Bronchial epithelial cell (primary cell): ENCODE measurements around the gene GPS1. TPM values are rescaled to one million over a fixed set of nuclear protein-coding genes. Genes with fewer than 3 reads are reported as not detected.
A peak's percentile ranks its signal among the peaks of the same experiment; 100 is the strongest.

Source experiments
- DNase-seq: peaks from one replicate; pipeline ENCODE4 v3.0.0-alpha.2; 2010; ENCODE audit warnings: low read depth
- FAIRE-seq: peaks from 2 replicates; lab custom pipeline; 2011; peaks lifted over from hg19 to GRCh38; lab: Jason Lieb, UNC
- H3K27me3 ChIP-seq: 2 replicates; pipeline ENCODE4 v1.5.1; 2011; ENCODE audit warnings: low read length; ENCODE audit not compliant: control insufficient read depth, insufficient read depth
- H3K36me3 ChIP-seq: 2 replicates; pipeline ENCODE4 v1.5.1; 2011; ENCODE audit warnings: low read length; ENCODE audit not compliant: control insufficient read depth, insufficient read depth
- H3K4me3 ChIP-seq: 2 replicates; pipeline ENCODE4 v1.5.1; 2011; ENCODE audit warnings: mild to moderate bottlenecking, low read depth, low read length, control low read depth
- CTCF ChIP-seq: IDR thresholded peaks from 2 replicates; pipeline ENCODE4 v1.5.1; 2011; ENCODE audit warnings: mild to moderate bottlenecking, moderate library complexity, low read length, control low read depth, inconsistent platforms; ENCODE audit not compliant: insufficient read depth, severe bottlenecking
- total RNA-seq: library from RNA; depleted of rRNA; stranded (reverse); fragments of >200 nt; gene quantifications from 2 replicates; pipeline ENCODE4 v1.2.1, GENCODE V29; 2014

The GPS1 gene
- total RNA-seq, 1 donor from 2014 or later, result 117 TPM

GRCh38 chr17:82065638-82066303 lies 14.1 kb downstream of the GPS1 start, which contains the start of gene DUS1L:
Gene DUS1L (minus strand): TSS chr17:82065804. CDS start chr17:82065059, 745 bp downstream.
- no peaks in the 10 kb centered on the region for H3K27me3 ChIP-seq
- no peak for DNase-seq
- no peak for TF ChIP-seq CTCF
- H3K36me3 ChIP-seq, result peaks cover 26% of the 10 kb centered on the region
- FAIRE-seq, result no peak
- peak within 1 kb of the TSS; percentile 75 for H3K4me3 ChIP-seq

DNA sequence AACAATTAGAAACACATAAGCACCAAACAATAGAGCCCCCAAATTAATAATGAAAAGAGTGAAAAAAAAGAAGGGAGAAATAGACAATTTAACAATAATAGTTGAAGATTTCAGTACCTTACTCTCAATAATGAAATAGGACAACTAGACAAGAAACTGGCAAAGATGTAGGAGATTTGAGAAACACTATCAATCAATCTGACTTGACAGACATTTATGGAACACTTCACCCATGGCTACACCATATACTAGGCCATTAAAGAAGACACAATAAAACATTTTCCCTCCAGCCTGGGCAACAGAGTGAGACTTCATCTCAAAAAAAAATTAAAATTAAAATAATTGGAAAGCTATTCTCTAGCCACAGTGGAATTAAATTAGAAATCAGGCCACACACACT lies 18.9 kb downstream of the GPS1 start:
- DNase-seq (no peak), FAIRE-seq (no peak)
- Histone ChIP-seq H3K27me3 (no peaks in the 10 kb centered on the region), H3K36me3 (no peaks in the 10 kb centered on the region), H3K4me3 (no peak overlapping the region)
- TF ChIP-seq CTCF, result no peak

- Histone ChIP-seq H3K36me3 (peaks cover 2% of the 10 kb centered on the region), H3K27me3 (no peaks in the 10 kb centered on the region), H3K4me3 (no peak overlapping the region)
- FAIRE-seq (no peak), DNase-seq (no peak)
- no peak for TF ChIP-seq CTCF
Measured at GRCh38 chr17:82072827-82073226, 21.1 kb downstream of the GPS1 start.

DNA sequence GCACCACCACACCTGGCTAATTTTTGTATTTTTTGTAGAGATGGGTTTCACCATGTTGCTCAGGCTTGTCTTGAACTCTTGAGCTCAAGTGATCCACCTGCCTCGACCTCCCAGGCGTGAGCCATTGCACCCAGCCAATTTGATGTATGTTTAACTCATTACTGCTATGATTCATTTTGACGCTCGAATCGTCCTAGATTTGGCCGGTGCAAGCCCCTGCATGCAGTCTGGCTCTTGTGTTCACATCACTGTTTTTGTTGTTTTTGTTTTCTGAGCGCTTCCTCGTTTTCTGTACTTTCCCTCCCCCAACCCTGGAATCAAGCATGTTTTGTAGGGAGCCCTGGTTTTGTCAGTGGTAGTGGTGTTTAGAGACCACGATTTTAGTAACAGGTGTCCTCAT lies 21.7 kb downstream of the GPS1 start:
- no peak for TF ChIP-seq CTCF
- H3K36me3 ChIP-seq, result peaks cover 3% of the 10 kb centered on the region
- H3K27me3 ChIP-seq, result no peaks in the 10 kb centered on the region
- H3K4me3 ChIP-seq, result no peak overlapping the region
- FAIRE-seq (peak; percentile 36), DNase-seq (peak; percentile 69)

- Histone ChIP-seq H3K36me3 (peaks cover 23% of the 10 kb centered on the region), H3K27me3 (no peaks in the 10 kb centered on the region), H3K4me3 (no peak overlapping the region)
- peak; percentile 32 for DNase-seq
- FAIRE-seq, result no peak
- no peak for TF ChIP-seq CTCF
Measured at GRCh38 chr17:82076018-82076784, 24.5 kb downstream of the GPS1 start.
